ENCODE data around the gene BACH2. TPM values are rescaled to one million over a fixed set of nuclear protein-coding genes. Genes with fewer than 3 reads are reported as not detected.
A peak's percentile ranks its signal among the peaks of the same experiment; 100 is the strongest.
"Not testable (repeated sequence)": the region's sequence is repeated elsewhere in the genome, so short reads cannot be mapped to it uniquely, and the experiment has no call there.

The BACH2 gene
- total RNA-seq, 4 donors from 2014 or later, result 9.3 to 34.5 (median 11.1) TPM

- no peak for TF ChIP-seq POLR2A (IDR thresholded peaks at IDR 0.05)
- no peak for TF ChIP-seq CTCF (IDR thresholded peaks at IDR 0.05)
- intact Hi-C loops (cut with DNase I; ENCODE audit: low total_unique reads), result no loop called here
- DNase-seq (ENCODE audit: low spot score in 2 of 2), result no peak
- 77 to 95% methylated on average over 1 of the region's 1 CpG for WGBS, 2 donors
- no peak overlapping the region for H3K4me3 ChIP-seq (ENCODE audit: low read depth, poor library complexity, severe bottlenecking)
Observed at GRCh38 chr6:90288404-90288803, 8.2 kb downstream of the BACH2 start.

GRCh38 chr6:90286884-90287488, 9.7 kb downstream of the BACH2 start:
- intact Hi-C loops (cut with DNase I; ENCODE audit: low total_unique reads), result no loop called here
- 93 to 95% methylated on average over 4 of the region's 4 CpGs for WGBS, 2 donors
- DNase-seq (ENCODE audit: low spot score in 2 of 2), result no peak
- no peak overlapping the region for H3K4me3 ChIP-seq (ENCODE audit: low read depth, poor library complexity, severe bottlenecking)
- TF ChIP-seq POLR2A (IDR thresholded peaks at IDR 0.05) (no peak), CTCF (IDR thresholded peaks at IDR 0.05) (no peak)

GRCh38 chr6:90285611-90286381, 10.8 kb downstream of the BACH2 start:
- intact Hi-C loops (cut with DNase I; ENCODE audit: low total_unique reads), result no loop called here
- peak; percentile 79 to 93 for DNase-seq (ENCODE audit: low spot score in 2 of 2)
- WGBS, 2 donors, result 12 to 14% methylated on average over 9 of the region's 9 CpGs

GRCh38 chr6:90285042-90285481, 11.6 kb downstream of the BACH2 start:
- H3K4me3 ChIP-seq (ENCODE audit: low read depth, poor library complexity, severe bottlenecking), result no peak overlapping the region
- no peak for DNase-seq (ENCODE audit: low spot score in 2 of 2)
- WGBS, 2 donors, result 30 to 36% methylated on average over 4 of the region's 4 CpGs

More at GRCh38 chr6:90285611-90286381, 10.8 kb downstream of the BACH2 start:
- TF ChIP-seq POLR2A (IDR thresholded peaks at IDR 0.05) (no peak), CTCF (IDR thresholded peaks at IDR 0.05) (no peak)
- H3K4me3 ChIP-seq (ENCODE audit: low read depth, poor library complexity, severe bottlenecking), result no peak overlapping the region

GRCh38 chr6:90284236-90285041, 12.2 kb downstream of the BACH2 start:
- intact Hi-C loops (cut with DNase I; ENCODE audit: low total_unique reads), result no loop called here
- DNase-seq (ENCODE audit: low spot score in 2 of 2), result no peak
- H3K4me3 ChIP-seq (ENCODE audit: low read depth, poor library complexity, severe bottlenecking), result no peak overlapping the region
- TF ChIP-seq CTCF (IDR thresholded peaks at IDR 0.05), result no peak
- no peak for TF ChIP-seq POLR2A (IDR thresholded peaks at IDR 0.05)
- 35 to 38% methylated on average over 11 of the region's 11 CpGs for WGBS, 2 donors

More at GRCh38 chr6:90285042-90285481, 11.6 kb downstream of the BACH2 start:
- intact Hi-C loops (cut with DNase I; ENCODE audit: low total_unique reads), result no loop called here
- no peak for TF ChIP-seq POLR2A (IDR thresholded peaks at IDR 0.05)
- TF ChIP-seq CTCF (IDR thresholded peaks at IDR 0.05), result no peak

- intact Hi-C loops (cut with DNase I; ENCODE audit: low total_unique reads), result not testable (repeated sequence)
Observed at GRCh38 chr6:90282265-90282664, 14.4 kb downstream of the BACH2 start.

More at GRCh38 chr6:90282265-90282664, 14.4 kb downstream of the BACH2 start:
- not testable (repeated sequence) for DNase-seq (ENCODE audit: low spot score in 2 of 2); H3K4me3 ChIP-seq (ENCODE audit: low read depth, poor library complexity, severe bottlenecking)
- 96% methylated on average over 6 of the region's 6 CpGs for WGBS, 2 donors
